ENCODE measurements around the gene RNF38. TPM values are rescaled to one million over a fixed set of nuclear protein-coding genes. Genes with fewer than 3 reads are reported as not detected.

Gene RNF38
- total and polyA plus RNA-seq, 9 of the 15 experiments (the other 6 are each of a cell fraction or from before 2014, with no cell fraction given) = 1.6 to 9.8 (median 4.5) TPM

GRCh38 chr9:36392489-36392888 lies 7.6 kb downstream of the RNF38 start:
- H3K36me3 ChIP-seq (ENCODE audit: control insufficient read depth, insufficient read depth, low read length) = peaks cover 23% of the 10 kb centered on the region; the same call in 2 of the 3 replicates
- in situ Hi-C loops (cut with MboI) = no loop called here

More at GRCh38 chr9:36392489-36392888, 7.6 kb downstream of the RNF38 start:
- H3K4me2 ChIP-seq (ENCODE audit: insufficient read depth, low read length) = no peak overlapping the region
- intact Hi-C loops (cut with micrococcal nuclease) = no loop called here
- 0 out of 2 replicates have a peak, but pooled peaks cover 2% of the 10 kb centered on the region for H3K9me3 ChIP-seq (replicated peaks; ENCODE audit: control insufficient read depth, insufficient read depth, low read depth, low read length)
- no peaks in the 10 kb centered on the region for H3K9me1 ChIP-seq (ENCODE audit: control insufficient read depth, insufficient read depth, low read length)
- ChIA-PET POLR2A (interaction anchor here (0.6 to 1.2 kb wide), 2 partner anchors 93 to 174 kb away, joined by 3 read pairs; no protein-coding TSS in a partner anchor), CTCF (ENCODE audit: low intra/inter-chr PET ratio) (no interaction called here)
- DNase-seq (ENCODE audit: extremely low read depth in 1 of 4, low spot score in 3 of 4) (no peak), ATAC-seq (no peak), FAIRE-seq (no peak)
- H3K4me1 ChIP-seq (replicated peaks in 1 of 2; ENCODE audit: control insufficient read depth in 2 of 2, insufficient read depth in 2 of 2, low read length in 2 of 2) = no peaks in the 10 kb centered on the region
- no peak overlapping the region for H3K4me3 ChIP-seq
- no TSS peak for BruUV-seq (replicated peaks)
- TF ChIP-seq FOXK1 (CRISPR knock-in tag; IDR thresholded peaks at IDR 0.05; ENCODE audit: borderline replicate concordance) = no peak
- no peak for TF ChIP-seq ZNF431 (CRISPR knock-in tag; IDR thresholded peaks at IDR 0.05)
- no peak for TF ChIP-seq ZHX1 (conservative IDR thresholded peaks at IDR 0.05; ENCODE audit: low read length)
- no peak for TF ChIP-seq ZNF561 (CRISPR knock-in tag; conservative IDR thresholded peaks at IDR 0.05)
- TF ChIP-seq, protein P1, sequence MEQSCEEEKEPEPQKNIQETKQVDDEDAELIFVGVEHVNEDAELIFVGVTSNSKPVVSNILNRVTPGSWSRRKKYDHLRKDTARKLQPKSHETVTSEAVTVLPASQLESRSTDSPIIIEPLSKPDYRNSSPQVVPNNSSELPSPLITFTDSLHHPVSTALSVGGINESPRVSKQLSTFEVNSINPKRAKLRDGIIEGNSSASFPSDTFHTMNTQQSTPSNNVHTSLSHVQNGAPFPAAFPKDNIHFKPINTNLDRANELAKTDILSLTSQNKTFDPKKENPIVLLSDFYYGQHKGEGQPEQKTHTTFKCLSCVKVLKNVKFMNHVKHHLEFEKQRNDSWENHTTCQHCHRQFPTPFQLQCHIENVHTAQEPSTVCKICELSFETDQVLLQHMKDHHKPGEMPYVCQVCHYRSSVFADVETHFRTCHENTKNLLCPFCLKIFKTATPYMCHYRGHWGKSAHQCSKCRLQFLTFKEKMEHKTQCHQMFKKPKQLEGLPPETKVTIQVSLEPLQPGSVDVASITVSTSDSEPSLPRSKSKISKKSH (CRISPR knock-in tag; IDR thresholded peaks at IDR 0.05) = no peak
- H2AFZ ChIP-seq (ENCODE audit: low read depth, low read length) = no peak overlapping the region
- H3K9ac ChIP-seq (ENCODE audit: insufficient read depth in 1 of 2, low read depth in 2 of 2, low read length in 2 of 2) = no peak overlapping the region
- H3K27me3 ChIP-seq (ENCODE audit: control insufficient read depth in 2 of 2, insufficient read depth in 2 of 2, low read length in 2 of 2) = no peaks in the 10 kb centered on the region
- no peaks in the 10 kb centered on the region; the same call in 1 of the 2 replicates for H4K20me1 ChIP-seq (replicated peaks; ENCODE audit: control insufficient read depth, insufficient read depth, low read length)
- WGBS (ENCODE audit: insufficient coverage, low coverage, missing lambda C conversion rate) = 77% methylated on average over 1 of the region's 1 CpG
- H3K27ac ChIP-seq (ENCODE audit: extremely low read depth, low read depth, low read length) = no peak overlapping the region
- peaks cover 48% of the 10 kb centered on the region for H3K79me2 ChIP-seq (ENCODE audit: control insufficient read depth, insufficient read depth, low read length)

Data from K562 (cell line).